Esophagus squamous epithelium (tissue), 5 donors: ENCODE data around the gene DIPK1B. TPM values are rescaled to one million over a fixed set of nuclear protein-coding genes. Genes with fewer than 3 reads are reported as not detected.
"Not testable (repeated sequence)": the region's sequence is repeated elsewhere in the genome, so short reads cannot be mapped to it uniquely, and the experiment has no call there.

Experiments used
- DNase-seq: peaks from one replicate; lab custom pipeline; 2025; lab: John Stamatoyannopoulos, UW
- H3K27ac ChIP-seq, 4 donors: fragments of 200-600 bp; sonication (generic); one replicate each; pipeline ENCODE4 v1.5.1; 2016 to 2019; ENCODE audit warnings: mild to moderate bottlenecking in 1 of 4
- H3K27me3 ChIP-seq, 4 donors: fragments of 200-600 bp; sonication (generic); 1 replicate in 3 of 4; 2 replicates in 1 of 4; pipeline versions ENCODE4 v1.5.1 to v1.6.0; 2017 to 2021; ENCODE audit warnings: antibody characterized with exemption in 1 of 4
- H3K36me3 ChIP-seq, 3 donors: fragments of 200-600 bp; sonication (generic); one replicate each; pipeline ENCODE4 v1.5.1; 2016 to 2019
- H3K4me1 ChIP-seq, 3 donors: fragments of 200-600 bp; sonication (generic); one replicate each; pipeline ENCODE4 v1.5.1; 2017 to 2019
- H3K4me3 ChIP-seq, 4 donors: fragments of 200-600 bp; sonication (generic); 1 replicate in 3 of 4; 2 replicates in 1 of 4; pipeline ENCODE4 v1.5.1; 2016 to 2019; ENCODE audit warnings: mild to moderate bottlenecking in 2 of 4, moderate library complexity in 1 of 4
- H3K9me3 ChIP-seq, 3 donors: fragments of 200-600 bp; sonication (generic); one replicate each; pipeline ENCODE4 v1.5.1; 2016 to 2019
- CTCF ChIP-seq, 6 experiments: fragments of 450-650 bp in 4 of 6; fragments of 200-600 bp in 2 of 6; sonication (generic) in 2 of 6; IDR thresholded peaks; one replicate each; pipeline ENCODE4 v1.5.1; 2016 to 2019; ENCODE audit warnings: antibody characterized with exemption in 6 of 6, mild to moderate bottlenecking in 4 of 6, moderate library complexity in 4 of 6
- POLR2A ChIP-seq, 4 donors: fragments of 450-650 bp; IDR thresholded peaks; one replicate each; pipeline ENCODE4 v1.6.1; 2017; ENCODE audit warnings: antibody characterized with exemption in 4 of 4, mild to moderate bottlenecking in 4 of 4, moderate library complexity in 3 of 4
- WGBS, 2 donors: methylation state at CpG; one replicate each; pipeline ENCODE4 v1.1.5; 2018; 5-methylcytosine and 5-hydroxymethylcytosine counted together
- intact Hi-C: fragments of 100-400 bp; cut with DNase I; formaldehyde crosslinking; loops from one replicate; pipeline ENCODE4 v1.15.0; 2022
- total RNA-seq, 4 donors: library from RNA; depleted of rRNA; stranded (reverse); fragments of >200 nt; gene quantifications; one replicate each; pipeline ENCODE4 v1.1.0, GENCODE V29; 2016
- donor health status: DM: yes; HTN: yes; CAD: no.

The DIPK1B gene
- total RNA-seq, 4 donors from 2014 or later = 0.48 to 6.3 (median 1.1) TPM

DNA sequence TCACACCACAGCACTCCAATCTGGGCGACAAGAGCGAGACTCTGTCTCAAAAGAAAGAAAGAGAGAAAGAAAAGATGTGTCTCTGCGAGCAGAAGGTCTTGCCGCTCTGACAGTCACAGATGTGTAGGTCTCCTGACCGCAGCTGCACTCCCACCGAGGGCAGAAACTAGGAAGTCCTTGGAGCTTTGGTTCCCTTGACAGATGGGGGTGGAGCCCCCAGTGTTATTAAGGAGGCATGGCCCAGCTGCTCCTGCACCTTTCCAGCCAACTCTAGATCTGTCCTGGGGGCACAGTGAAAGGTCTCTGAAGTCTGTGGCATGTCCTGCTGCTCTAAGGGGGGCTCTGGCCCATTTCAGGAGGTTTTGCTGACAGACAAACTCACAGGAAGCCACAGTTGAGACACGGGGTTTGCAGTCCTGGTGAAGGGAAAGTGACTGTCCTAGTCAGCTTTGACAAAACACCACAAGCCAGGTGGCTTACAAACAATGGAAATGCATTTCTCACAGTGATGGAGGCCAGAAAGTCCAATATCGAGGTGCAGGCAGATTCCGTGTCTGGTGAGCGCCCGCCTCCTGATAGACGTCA lies 9.0 kb upstream of the DIPK1B start:
- H3K9me3 ChIP-seq = no peaks in the 10 kb centered on the region
- H3K36me3 ChIP-seq = no peaks in the 10 kb centered on the region
- intact Hi-C loops = loop anchor here (10.0 kb wide), 1 partner anchor 469 kb away; no protein-coding TSS in a partner anchor
- no peak overlapping the region for H3K4me3 ChIP-seq
- peaks cover 0 to 57% (median 6%) of the 10 kb centered on the region in 4 donors for H3K27me3 ChIP-seq
- DNase-seq = no peak
- no peak for TF ChIP-seq POLR2A (IDR thresholded peaks at IDR 0.05)
- TF ChIP-seq CTCF (IDR thresholded peaks at IDR 0.05) = no peak
- H3K4me1 ChIP-seq = peaks cover 0 to 9% (median 0%) of the 10 kb centered on the region in 3 donors
- no peak overlapping the region for H3K27ac ChIP-seq
- 81 to 93% methylated on average over 10 to 12 of the region's 12 CpGs for WGBS, 2 donors

GRCh38 chr9:136704741-136705140 lies 7.6 kb upstream of the DIPK1B start:
- not testable (repeated sequence) for H3K27ac ChIP-seq, H3K4me1 ChIP-seq, H3K9me3 ChIP-seq, H3K4me3 ChIP-seq, DNase-seq, H3K36me3 ChIP-seq
- peaks cover 0 to 53% (median 6%) of the 10 kb centered on the region in 4 donors for H3K27me3 ChIP-seq
- WGBS, 2 donors = 50 to 76% methylated on average over 8 of the region's 8 CpGs
- intact Hi-C loops = loop anchor here (10.0 kb wide), 1 partner anchor 470 kb away; no protein-coding TSS in a partner anchor

GRCh38 chr9:136705564-136705963 lies 6.8 kb upstream of the DIPK1B start:
- Histone ChIP-seq H3K27ac (no peak overlapping the region), H3K4me1 (peaks cover 0 to 9% (median 0%) of the 10 kb centered on the region in 3 donors), H3K4me3 (no peak overlapping the region), H3K27me3 (peaks cover 0 to 52% (median 4%) of the 10 kb centered on the region in 4 donors), H3K9me3 (no peaks in the 10 kb centered on the region), H3K36me3 (no peaks in the 10 kb centered on the region)
- intact Hi-C loops = loop anchor here (10.0 kb wide), 1 partner anchor 471 kb away; no protein-coding TSS in a partner anchor
- DNase-seq = no peak
- WGBS, 2 donors = 38 to 58% methylated on average over 7 of the region's 7 CpGs
- TF ChIP-seq POLR2A (IDR thresholded peaks at IDR 0.05) = no peak
- TF ChIP-seq CTCF (IDR thresholded peaks at IDR 0.05) = no peak

DNA sequence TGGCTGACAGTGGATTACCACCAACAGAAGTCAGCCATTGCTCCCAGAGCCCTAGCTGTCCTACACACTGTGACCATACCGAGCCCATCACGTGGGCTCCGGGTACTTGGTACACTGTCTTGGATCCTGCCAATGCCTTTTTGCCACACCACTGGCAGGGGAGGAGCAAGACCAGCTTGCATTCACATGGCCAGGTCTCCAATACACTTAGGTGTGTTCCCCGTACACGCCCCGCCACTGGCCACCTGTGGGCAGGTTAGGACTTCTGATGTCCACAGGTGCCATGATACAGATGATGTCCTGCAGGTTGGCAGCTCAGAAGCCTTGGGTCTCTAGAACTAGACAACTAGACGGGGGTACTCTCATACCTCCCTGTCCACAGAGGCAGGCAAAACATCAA lies 5.4 kb upstream of the DIPK1B start:
- intact Hi-C loops = loop anchor here (10.0 kb wide), 1 partner anchor 472 kb away; no protein-coding TSS in a partner anchor
- TF ChIP-seq POLR2A (IDR thresholded peaks at IDR 0.05) (no peak), CTCF (IDR thresholded peaks at IDR 0.05) (no peak)
- Histone ChIP-seq H3K4me3 (no peak overlapping the region), H3K27ac (no peak overlapping the region), H3K36me3 (no peaks in the 10 kb centered on the region), H3K9me3 (no peaks in the 10 kb centered on the region), H3K4me1 (peaks cover 5 to 7% (median 6%) of the 10 kb centered on the region in 3 donors), H3K27me3 (peaks cover 0 to 45% (median 3%) of the 10 kb centered on the region in 4 donors)
- DNase-seq = no peak
- WGBS, 2 donors = 71 to 79% methylated on average over 1 to 3 of the region's 7 CpGs

- H3K9me3 ChIP-seq = no peaks in the 10 kb centered on the region
- TF ChIP-seq CTCF (IDR thresholded peaks at IDR 0.05) = no peak
- no peak for TF ChIP-seq POLR2A (IDR thresholded peaks at IDR 0.05)
- H3K27ac ChIP-seq = no peak overlapping the region
- WGBS, 2 donors = 73 to 80% methylated on average over 19 to 20 of the region's 22 CpGs
- H3K4me1 ChIP-seq = peaks cover 7 to 15% (median 11%) of the 10 kb centered on the region in 3 donors
- no peak for DNase-seq
- peaks cover 0 to 46% (median 3%) of the 10 kb centered on the region in 4 donors for H3K27me3 ChIP-seq
- no peaks in the 10 kb centered on the region for H3K36me3 ChIP-seq
- intact Hi-C loops = loop anchor here (10.0 kb wide), 1 partner anchor 473 kb away; no protein-coding TSS in a partner anchor
- no peak overlapping the region for H3K4me3 ChIP-seq
These were observed 4.4 kb upstream of the DIPK1B start for GRCh38 chr9:136707849-136708517.
